ENCODE measurements around the gene ZBTB12.
"Not testable (repeated sequence)": the region's sequence is repeated elsewhere in the genome, so short reads cannot be mapped to it uniquely, and the experiment has no call there.

ZBTB12 gene

DNA sequence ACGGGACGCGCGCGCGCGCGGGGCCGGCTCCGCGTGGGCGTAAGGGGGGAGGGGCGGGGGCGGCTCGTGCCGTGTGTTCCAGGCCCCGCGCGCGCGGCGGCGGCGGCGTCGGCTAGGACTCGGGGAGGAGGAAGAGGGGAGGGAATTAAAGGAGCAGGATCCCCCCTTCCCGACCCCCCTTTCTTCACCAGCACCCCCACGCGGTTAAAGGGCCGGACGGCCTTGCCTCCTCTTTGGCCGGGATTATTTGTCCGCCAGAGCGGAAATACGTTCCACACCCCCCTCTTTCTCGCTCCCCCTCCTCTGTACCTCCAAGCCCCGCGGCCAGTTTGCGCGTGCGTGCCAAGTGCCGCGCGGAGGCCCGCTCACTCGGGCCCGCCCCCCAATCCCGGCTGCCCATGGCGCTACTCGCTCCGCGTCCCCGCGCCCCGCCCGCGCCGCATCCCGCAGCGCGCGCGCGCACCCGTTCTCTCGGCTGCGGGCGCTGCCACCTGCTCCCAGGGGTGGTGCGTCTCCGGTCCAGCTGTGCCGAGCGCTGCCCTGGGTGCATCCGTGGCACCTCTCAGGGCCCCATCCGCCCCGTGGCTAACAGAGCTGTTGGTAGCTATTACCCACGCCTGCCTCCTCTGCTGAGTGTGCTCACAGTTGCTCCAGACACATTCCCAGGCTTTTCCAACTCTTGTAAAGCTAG, at the start of gene ZBTB12:
Gene ZBTB12 (minus strand): TSS at position 134 of the 691 bp plus-strand sequence. CDS start 781 bp downstream, outside the sequence.
- peak; percentile 93 for DNase-seq

- DNase-seq = no peak
Observed at GRCh38 chr6:31949926-31950548, 48.2 kb upstream of the ZBTB12 start.

DNA sequence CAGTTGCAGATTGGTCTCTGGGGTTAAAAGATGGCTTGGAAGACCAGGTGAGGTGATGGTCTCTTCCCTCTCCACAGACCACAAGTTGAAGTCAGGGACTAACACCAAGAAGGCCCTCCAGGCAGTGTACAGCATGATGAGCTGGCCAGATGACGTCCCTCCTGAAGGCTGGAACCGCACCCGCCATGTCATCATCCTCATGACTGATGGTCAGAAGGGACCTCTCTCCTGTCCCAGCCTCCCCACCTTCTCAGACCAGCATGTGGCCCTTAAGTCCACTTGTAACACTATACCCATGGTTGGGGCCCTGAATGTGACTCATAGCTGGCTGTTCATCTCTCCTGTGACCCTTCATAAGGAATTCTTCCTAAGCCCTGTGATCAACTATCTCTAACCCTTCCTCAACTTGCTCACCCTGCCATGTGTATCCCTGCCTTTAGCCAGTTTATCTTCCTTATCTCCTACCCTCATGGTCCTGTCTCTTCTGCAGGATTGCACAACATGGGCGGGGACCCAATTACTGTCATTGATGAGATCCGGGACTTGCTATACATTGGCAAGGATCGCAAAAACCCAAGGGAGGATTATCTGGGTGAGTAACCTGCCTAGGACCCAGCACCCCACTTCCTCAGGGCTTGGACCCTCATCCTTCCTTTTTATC, 47.0 kb upstream of the ZBTB12 start:
- DNase-seq = peak; percentile 59

DNA sequence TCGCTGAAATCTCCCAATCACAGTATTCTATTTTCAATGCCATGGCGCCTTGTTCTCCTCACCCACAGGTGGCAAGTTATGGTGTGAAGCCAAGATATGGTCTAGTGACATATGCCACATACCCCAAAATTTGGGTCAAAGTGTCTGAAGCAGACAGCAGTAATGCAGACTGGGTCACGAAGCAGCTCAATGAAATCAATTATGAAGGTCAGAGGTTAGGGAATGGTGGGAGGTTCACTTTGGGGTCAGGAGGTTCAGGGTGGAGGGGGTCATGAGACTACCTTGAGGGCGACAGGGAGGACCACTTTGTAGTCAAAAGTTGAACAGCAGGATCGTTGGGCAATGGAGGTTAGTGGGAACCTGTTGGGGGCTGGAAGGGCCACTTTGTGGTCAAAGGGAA, 46.4 kb upstream of the ZBTB12 start:
- no peak for DNase-seq

- no peak for DNase-seq
Observed at GRCh38 chr6:31947864-31948263, 46.0 kb upstream of the ZBTB12 start.

DNA sequence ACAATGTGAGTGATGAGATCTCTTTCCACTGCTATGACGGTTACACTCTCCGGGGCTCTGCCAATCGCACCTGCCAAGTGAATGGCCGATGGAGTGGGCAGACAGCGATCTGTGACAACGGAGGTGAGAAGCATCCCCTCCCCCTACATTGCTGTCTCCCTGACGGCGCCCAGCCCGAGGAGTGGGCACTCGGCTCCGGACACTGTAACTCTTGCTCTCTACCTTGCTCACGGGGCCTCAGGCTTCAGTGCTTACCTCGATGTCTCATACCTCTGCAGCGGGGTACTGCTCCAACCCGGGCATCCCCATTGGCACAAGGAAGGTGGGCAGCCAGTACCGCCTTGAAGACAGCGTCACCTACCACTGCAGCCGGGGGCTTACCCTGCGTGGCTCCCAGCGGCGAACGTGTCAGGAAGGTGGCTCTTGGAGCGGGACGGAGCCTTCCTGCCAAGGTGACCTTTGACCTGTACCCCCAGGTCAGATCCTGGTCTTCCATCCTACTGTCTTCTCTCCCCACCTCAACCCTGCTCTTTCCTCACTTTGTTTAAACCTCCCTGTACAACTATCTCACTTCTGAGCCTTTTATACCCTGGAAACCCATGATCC, 45.3 kb upstream of the ZBTB12 start:
- no peak for DNase-seq

- DNase-seq = no peak
Observed at GRCh38 chr6:31946370-31946885, 44.5 kb upstream of the ZBTB12 start.

DNA sequence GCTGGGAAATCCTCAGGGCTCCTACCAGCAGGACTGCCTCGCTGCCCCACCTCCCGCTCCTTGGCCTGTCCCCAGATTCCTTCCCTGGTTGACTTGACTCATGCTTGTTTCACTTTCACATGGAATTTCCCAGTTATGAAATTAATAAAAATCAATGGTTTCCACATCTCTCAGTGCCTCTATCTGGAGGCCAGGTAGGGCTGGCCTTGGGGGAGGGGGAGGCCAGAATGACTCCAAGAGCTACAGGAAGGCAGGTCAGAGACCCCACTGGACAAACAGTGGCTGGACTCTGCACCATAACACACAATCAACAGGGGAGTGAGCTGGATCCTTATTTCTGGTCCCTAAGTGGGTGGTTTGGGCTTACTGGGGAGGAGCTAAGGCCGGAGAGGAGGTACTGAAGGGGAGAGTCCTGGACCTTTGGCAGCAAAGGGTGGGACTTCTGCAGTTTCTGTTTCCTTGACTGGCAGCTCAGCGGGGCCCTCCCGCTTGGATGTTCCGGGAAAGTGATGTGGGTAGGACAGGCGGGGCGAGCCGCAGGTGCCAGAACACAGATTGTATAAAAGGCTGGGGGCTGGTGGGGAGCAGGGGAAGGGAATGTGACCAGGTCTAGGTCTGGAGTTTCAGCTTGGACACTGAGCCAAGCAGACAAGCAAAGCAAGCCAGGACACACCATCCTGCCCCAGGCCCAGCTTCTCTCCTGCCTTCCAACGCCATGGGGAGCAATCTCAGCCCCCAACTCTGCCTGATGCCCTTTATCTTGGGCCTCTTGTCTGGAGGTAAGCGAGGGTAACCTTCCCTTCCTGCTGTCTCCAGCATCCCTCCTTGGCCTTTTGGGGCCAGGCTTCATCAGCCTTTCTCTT, 43.9 kb upstream of the ZBTB12 start, which contains the start of gene CFB:
Gene CFB (plus strand): TSS at position 589 of the 863 bp plus-strand sequence. CDS start 127 bp downstream, at position 716.
- peak; percentile 52 for DNase-seq

DNA sequence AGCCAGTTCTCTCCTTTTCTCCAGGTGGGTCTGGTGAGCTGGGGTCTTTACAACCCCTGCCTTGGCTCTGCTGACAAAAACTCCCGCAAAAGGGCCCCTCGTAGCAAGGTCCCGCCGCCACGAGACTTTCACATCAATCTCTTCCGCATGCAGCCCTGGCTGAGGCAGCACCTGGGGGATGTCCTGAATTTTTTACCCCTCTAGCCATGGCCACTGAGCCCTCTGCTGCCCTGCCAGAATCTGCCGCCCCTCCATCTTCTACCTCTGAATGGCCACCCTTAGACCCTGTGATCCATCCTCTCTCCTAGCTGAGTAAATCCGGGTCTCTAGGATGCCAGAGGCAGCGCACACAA, 43.2 kb upstream of the ZBTB12 start:
- no peak for DNase-seq

- no peak for DNase-seq
Observed at GRCh38 chr6:31943742-31944141, 41.9 kb upstream of the ZBTB12 start.

DNA sequence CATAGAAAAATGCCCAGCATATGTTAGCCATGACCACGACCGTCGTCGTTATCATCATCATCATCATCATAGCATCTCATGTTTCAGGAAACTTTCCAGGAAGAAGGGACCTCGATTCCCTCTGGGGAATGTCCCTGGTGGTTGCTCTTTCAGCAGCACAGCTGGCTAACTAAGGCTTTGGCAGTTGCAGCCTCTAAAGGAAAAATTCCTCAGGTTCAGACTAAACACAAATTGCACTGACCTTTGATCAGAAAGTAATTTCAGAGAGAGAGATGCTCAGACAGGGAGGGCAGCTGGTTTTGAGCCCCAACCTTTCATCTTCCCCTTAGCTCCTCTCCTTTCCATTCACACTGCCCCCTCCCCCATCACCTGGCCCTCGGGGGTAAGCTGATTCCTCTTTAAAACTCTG, 38.4 kb upstream of the ZBTB12 start:
- DNase-seq = no peak

GRCh38 chr6:31935823-31936222, 33.9 kb upstream of the ZBTB12 start:
- no peak for DNase-seq

DNA sequence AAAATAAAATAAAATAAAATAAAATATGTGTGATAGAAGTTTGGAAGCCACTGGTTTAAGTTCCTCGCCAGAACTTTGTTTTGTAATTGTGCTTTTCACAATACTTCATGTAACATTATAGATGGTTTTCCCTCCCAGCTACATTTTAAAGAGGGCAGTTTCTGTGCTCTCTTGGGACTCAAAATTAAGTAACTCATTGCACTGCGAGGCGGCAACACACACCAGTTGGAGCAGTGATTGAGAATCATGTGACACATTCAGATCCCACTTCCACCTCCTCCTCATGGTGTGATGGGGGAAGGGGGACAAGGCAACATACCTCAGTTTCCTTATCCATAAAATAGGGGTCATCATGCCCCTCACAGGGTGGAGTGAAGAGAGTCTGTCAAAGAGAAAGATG, 33.1 kb upstream of the ZBTB12 start:
- no peak for DNase-seq

- no peak for DNase-seq
Observed at GRCh38 chr6:31933537-31933936, 31.7 kb upstream of the ZBTB12 start.

DNA sequence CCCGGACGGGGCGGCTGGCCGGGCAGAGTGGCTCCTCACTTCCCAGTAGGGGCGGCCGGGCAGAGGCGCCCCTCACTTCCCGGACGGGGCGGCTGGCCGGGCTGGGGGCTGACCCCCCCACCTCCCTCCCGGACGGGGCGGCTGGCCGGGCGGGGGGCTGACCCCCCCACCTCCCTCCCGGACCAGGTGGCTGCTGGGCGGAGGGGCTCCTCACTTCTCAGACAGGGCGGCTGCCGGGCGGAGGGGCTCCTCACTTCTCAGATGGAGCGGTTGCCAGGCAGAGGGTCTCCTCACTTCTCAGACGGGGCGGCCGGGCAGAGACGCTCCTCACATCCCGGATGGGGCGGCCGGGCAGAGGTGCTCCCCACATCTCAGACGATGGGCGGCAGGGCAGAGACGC, 30.3 kb upstream of the ZBTB12 start:
- DNase-seq = not testable (repeated sequence)

GRCh38 chr6:31930962-31931361, 29.1 kb upstream of the ZBTB12 start:
- no peak for DNase-seq

DNA sequence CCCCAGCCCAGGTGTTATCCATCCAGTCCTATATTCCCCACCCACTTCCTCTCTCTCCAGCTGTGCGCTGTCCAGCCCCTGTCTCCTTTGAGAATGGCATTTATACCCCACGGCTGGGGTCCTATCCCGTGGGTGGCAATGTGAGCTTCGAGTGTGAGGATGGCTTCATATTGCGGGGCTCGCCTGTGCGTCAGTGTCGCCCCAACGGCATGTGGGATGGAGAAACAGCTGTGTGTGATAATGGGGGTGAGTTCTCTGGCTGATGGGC, 26.7 kb upstream of the ZBTB12 start:
- DNase-seq = no peak

DNA sequence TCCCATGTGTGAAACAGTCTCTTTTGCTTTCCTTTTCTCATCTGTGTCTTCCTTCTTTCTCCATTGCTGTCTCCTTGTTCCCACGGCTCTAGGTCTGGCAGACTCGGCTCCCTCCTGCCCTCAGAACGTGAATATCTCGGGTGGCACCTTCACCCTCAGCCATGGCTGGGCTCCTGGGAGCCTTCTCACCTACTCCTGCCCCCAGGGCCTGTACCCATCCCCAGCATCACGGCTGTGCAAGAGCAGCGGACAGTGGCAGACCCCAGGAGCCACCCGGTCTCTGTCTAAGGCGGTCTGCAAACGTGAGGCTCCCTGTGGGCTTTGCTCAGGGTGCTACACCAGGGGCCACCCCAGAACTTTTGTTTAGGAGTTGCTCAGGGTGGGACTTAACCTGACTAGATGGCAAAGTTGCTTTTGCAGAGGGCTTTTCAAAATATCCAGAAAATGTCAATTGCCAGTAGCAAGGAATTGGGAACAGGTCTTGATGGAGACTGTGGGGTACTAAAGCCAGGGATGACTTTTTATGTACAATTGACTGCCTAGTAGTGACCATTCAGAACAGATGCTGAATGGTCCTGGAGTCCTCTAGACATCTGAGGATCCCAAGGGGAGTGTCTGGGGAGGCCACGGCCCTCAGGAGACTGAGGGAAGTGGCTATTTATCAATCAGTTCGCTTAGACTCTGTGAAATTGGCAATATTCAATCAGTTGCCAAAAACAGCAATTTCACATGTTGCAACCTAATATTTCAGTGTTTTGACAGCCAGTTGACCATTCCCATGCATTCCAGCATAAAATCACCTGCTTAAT, 26.2 kb upstream of the ZBTB12 start:
- DNase-seq = no peak

DNA sequence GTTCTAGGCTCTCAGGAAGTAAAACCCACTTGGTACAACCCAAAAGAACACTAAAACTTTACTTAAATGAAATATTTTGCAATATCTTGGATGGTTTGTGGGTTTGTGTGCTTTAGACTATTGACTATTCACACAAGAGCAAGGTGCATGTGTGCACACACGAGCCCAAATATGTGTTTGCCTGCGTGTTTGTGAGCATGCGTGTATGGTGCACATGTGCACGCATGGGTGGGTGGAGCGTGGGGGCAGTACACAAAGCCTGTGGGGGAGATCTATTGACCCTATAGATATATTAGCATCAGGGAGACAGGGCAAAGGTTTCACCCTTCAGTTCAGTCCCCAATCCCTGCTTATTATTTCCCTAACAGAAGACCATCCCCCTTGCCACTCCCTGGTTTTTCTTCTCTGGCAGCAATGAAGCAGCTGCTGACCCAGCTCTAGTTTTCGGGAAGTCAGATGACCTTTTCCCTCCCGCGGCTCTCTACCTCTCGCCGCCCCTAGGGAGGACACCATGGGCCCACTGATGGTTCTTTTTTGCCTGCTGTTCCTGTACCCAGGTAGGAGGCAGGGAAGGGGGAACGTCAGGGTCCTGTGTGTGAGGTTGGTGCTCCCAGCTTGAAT, 25.5 kb upstream of the ZBTB12 start, which contains the start of gene C2:
Gene C2 (plus strand): TSS at position 476 of the 621 bp plus-strand sequence. CDS start 36 bp downstream, at position 512.
- peak; percentile 66 for DNase-seq

DNA sequence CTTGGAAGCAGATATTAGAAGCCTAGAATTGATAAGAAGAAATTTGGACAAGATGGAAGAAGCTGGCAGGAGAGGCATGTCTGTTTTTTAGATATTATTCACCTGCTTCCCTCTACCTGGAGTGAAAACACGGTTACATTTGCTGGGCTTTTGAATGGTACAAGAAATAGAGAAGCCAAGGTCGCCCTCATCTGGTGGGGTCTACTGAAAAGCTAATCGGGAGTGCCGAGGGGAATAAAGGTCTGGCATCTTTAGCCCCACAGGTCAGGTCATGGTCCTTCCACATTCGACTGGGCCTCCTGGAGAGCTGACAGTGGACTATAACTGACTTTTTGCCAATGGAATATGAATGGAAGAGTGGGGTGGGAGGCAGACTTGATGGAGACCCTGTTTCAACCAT, 21.1 kb upstream of the ZBTB12 start:
- DNase-seq = peak; percentile 76

DNA sequence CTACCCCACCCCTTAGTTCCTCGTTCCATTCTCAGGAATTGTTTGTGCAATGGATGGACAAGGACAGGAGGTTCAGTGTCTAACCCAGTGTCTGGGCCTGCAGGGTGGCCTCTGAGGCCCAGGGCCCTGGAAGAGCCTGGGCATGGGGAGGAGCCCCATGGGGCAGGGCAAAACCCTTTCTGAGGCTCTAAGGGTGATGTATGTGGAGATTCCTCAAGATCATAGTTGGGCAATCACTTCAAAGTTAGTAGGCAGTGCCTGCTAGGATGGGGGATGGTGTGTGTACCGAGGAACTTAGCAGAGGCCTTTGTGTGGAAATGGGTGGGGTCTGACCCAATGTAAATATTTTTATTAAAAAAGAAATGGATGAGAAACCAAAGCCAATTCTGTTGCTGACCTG, 18.9 kb upstream of the ZBTB12 start:
- no peak for DNase-seq

Measured in OCI-M1 (cell line).